Stimulated activated CD4-positive, alpha-beta T cell treated with anti-CD3 and anti-CD28 coated beads, Interleukin-1b, Interleukin-23, amount 100 ng/mL, for 1 hour (primary cell): Measurements from ENCODE around the gene MYLK3.
"Not testable (repeated sequence)": the region's sequence is repeated elsewhere in the genome, so short reads cannot be mapped to it uniquely, and the experiment has no call there.

ENCODE experiments used
- DNase-seq, 2 donors: peaks; one replicate each; pipeline ENCODE4 v3.0.0-alpha.2; 2020; ENCODE audit warnings: low read depth in 2 of 2

Gene MYLK3

DNA sequence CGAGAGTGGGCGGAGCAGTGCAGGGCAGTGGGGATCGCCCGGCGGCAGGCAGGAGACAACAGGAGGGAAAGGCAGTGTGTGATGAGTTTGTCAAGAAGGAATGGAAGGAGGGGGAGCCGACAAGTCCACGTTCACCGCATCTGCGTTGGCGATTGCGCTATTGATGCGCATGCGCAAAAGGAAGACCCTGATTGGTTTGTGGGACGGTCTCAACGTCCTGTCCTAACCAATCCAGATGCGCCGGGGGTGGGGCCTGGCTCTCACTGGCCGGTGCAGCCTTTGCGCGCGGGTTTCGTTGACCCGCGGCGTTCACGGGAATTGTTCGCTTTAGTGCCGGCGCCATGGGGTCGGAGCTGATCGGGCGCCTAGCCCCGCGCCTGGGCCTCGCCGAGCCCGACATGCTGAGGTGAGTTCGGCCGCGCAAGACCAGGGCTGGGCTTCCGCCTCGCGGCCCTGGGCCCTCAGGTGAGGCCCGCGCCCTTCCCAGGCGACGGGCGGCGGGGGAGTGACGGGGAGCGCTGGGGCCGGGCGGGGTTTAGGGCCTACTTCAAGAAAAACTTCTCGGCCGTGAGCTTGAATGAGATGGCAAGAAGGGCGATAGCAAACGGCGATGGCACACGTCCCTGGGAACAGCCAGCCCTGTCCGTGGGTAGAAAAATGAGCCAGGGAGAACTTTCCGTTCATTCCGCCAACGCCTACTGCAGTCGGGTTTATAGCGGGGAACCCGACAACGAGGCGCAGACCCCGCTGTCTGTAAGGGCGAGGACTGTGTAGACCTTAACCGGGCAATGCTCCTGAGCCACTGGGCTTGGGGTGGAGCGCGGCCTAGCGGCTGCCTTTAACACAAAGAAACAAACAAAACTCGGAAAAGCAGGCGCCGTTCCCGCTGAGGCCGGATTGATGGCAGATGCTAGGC, 58.5 kb downstream of the MYLK3 start, which contains the start of gene ORC6:
Gene ORC6 (plus strand): TSS at position 295 of the 916 bp plus-strand sequence. CDS start 47 bp downstream, at position 342.
- DNase-seq: peak; percentile 92 to 95

GRCh38 chr16:46688654-46689364, 59.3 kb downstream of the MYLK3 start, which contains the start of gene VPS35:
Gene VPS35, minus strand, starts transcription at chr16:46689178. Its CDS starts 45 bp downstream, at chr16:46689133.
- DNase-seq: peak; percentile 99 to 100

DNA sequence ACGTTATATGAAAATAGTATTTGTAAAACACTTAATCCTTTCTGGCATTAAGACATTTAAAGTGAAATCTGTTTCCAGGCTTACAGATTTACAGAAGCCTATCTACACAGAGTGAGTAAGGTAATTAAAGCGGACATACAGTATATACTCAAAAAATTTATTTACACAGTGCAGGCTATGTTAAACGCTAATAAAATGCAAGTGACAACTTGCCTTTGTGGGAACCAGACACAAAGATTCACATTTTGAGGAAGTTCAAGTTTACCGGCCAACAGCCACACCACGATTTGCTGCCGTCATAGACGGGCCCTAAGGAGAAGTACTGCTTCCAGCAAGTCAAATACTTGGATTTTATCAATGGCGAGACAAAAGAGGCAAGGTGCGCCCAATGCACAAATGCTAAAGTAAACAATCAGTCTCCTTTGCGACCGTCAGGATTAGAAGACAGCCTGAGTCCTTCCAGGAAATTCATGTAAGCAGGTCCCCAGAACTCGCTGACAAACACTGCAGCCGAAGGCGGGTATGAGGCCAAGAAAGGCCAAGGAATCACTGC, 60.0 kb downstream of the MYLK3 start:
- DNase-seq: no peak

GRCh38 chr16:46687486-46687885, 60.7 kb downstream of the MYLK3 start:
- DNase-seq: no peak

GRCh38 chr16:46686815-46687473, 61.2 kb downstream of the MYLK3 start:
- no peak for DNase-seq

DNA sequence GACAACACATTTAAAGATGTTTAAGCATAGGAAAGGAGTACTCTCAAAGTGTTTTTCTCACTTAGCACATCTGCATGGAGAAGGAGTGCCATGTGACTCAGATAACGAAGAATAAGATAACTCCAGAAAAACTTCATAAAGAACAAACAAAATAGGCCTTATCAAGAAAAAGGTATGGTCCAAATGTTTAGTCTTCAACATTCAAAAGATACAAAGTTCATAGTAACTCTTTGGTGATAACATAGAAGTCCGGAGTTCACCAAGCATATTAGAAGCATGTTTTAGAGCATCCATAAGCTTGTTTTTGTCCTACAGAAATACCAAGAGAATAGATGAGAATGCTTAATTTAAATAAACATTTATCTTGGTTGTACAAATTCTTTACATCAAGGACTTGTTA, 66.3 kb downstream of the MYLK3 start:
- not testable (repeated sequence) for DNase-seq

DNA sequence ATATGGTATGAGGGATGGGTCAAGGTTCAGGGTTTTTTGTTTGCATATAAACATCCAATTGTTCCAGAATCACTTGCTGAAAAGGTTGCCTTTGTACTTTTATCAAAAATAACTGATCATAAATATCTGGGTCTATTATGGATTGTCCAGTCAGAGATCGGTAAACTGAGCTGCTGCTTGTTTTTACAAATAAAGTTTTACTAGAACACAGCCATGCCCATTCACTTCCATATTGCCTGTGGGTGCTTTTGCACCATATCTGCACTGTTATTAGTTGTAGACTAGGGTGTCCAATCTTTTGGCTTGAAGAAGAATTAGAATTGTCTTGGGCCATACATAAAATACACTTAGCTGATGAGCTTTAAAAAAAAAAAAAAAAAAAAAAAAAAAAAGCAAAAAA, 70.2 kb downstream of the MYLK3 start:
- not testable (repeated sequence) for DNase-seq

GRCh38 chr16:46673320-46674013, 74.7 kb downstream of the MYLK3 start:
- no peak for DNase-seq

- DNase-seq: no peak
These were observed 86.0 kb downstream of the MYLK3 start for GRCh38 chr16:46662123-46662522.

- DNase-seq: no peak
These were observed 89.2 kb downstream of the MYLK3 start for GRCh38 chr16:46658925-46659324.
